NCI-H524 (cell line): ENCODE measurements around the gene ZNG1C.
"Not testable (repeated sequence)": the region's sequence is repeated elsewhere in the genome, so short reads cannot be mapped to it uniquely, and the experiment has no call there.

ENCODE experiments used
- DNase-seq, 2 experiments: peaks; one replicate each; lab custom pipeline; 2025; lab: John Stamatoyannopoulos, UW

The ZNG1C gene

GRCh38 chr9:68342265-68343025, 100.7 kb downstream of the ZNG1C start:
- not testable (repeated sequence) for DNase-seq

DNA sequence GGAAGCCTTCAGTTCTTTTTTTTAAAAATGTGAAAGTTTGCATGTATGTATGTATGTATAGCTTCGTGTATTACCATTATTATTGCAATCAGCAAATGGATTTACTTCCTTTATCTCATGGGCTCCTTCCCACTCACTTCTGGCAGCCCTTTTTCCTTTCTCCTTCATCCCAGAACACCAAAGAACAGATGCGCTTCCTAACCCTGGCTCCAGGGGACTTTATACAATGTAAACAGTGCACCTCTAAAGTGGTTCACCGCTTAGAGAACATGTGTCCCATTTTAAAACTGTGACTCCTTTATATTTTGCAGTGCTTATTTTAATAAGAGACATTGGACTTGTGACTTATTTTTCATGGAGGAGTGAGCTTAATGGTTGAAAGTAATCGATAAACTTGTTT, 101.5 kb downstream of the ZNG1C start:
- not testable (repeated sequence) for DNase-seq

DNA sequence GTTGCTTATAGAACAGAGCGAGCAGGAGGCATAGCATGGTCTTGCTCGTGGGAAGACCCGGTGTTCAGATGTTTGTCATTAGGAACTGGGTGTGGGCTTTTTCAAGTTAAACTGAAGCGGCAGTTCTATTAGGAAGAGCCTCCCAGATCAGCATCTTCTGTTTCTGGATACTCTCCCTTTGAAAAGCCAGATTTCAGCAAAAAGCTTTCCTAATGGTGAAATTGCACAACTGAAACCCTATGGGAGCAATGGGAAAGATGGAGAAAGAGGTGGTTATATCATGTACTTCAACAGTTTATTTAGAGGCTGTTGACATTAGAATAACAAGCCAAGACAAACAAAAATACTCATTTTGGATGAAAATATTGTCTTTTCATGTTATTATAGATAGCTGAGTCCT, 102.2 kb downstream of the ZNG1C start:
- not testable (repeated sequence) for DNase-seq
